Measurements from ENCODE around the gene DDX5. TPM values are rescaled to one million over a fixed set of nuclear protein-coding genes. Genes with fewer than 3 reads are reported as not detected.

DDX5 gene
- total and polyA plus RNA-seq, 7 experiments from 2014 or later, result 781 to 2,704 (median 1,624) TPM

GRCh38 chr17:64500487-64500859 lies 5.6 kb downstream of the DDX5 start:
- Histone ChIP-seq H3K4me1 (ENCODE audit: control insufficient read depth in 2 of 2, insufficient read depth in 2 of 2, low read length in 2 of 2) (peaks cover 35 to 51% of the 10 kb centered on the region in 2 donors), H3K27ac (ENCODE audit: low read depth, low read length) (no peak overlapping the region), H3K4me3 (ENCODE audit: low read length) (no peak overlapping the region), H3K36me3 (ENCODE audit: control insufficient read depth in 2 of 3, insufficient read depth in 3 of 3, low read length in 3 of 3) (peaks cover 51 to 68% (median 64%) of the 10 kb centered on the region in 3 experiments), H3K9me3 (ENCODE audit: control insufficient read depth in 2 of 3, low read length in 3 of 3) (no peaks in the 10 kb centered on the region), H3K27me3 (ENCODE audit: control insufficient read depth in 2 of 2, insufficient read depth in 2 of 2, low read length in 2 of 2) (no peaks in the 10 kb centered on the region)
- peaks cover 42 to 95% (median 89%) of the 10 kb centered on the region in 7 donors for H3K4me1 Mint-ChIP-seq
- peaks cover 16 to 67% (median 54%) of the 10 kb centered on the region in 5 donors for H3K36me3 Mint-ChIP-seq
- ATAC-seq (no peak), DNase-seq (peak in 2 of 9 donors; percentile 25 to 32)
- H3K9me3 Mint-ChIP-seq, result peaks cover 0 to 51% (median 0%) of the 10 kb centered on the region in 11 donors
- peaks cover 0 to 1% (median 0%) of the 10 kb centered on the region in 5 donors for H3K27me3 Mint-ChIP-seq
- intact Hi-C loops (cut with micrococcal nuclease), result loop anchor here in 1 of 2 donors (10.0 kb wide), 1 partner anchor 414 kb away; the partner anchor contains the start of gene LRRC37A3
- POLR2A ChIA-PET, result interaction anchor here (1.2 to 4.6 kb wide), 2 partner anchors 9 to 42 kb away, joined by 3 to 24 read pairs; no protein-coding TSS in a partner anchor
- peak overlapping the region in 6 of 9 donors; percentile 58 to 100 (median 76) for H3K27ac Mint-ChIP-seq
- CTCF ChIA-PET, result interaction anchor here (6.5 kb wide), 1 partner anchor 80 kb away, joined by 47 read pairs; no protein-coding TSS in a partner anchor
- peak overlapping the region in 4 of 10 donors; percentile 1 to 100 (median 40) for H3K4me3 Mint-ChIP-seq

- intact Hi-C loops (cut with micrococcal nuclease), result loop anchor here in 1 of 2 donors (10.0 kb wide), 1 partner anchor 415 kb away; the partner anchor contains the start of gene LRRC37A3
- peaks cover 12 to 62% (median 49%) of the 10 kb centered on the region in 5 donors for H3K36me3 Mint-ChIP-seq
- DNase-seq (peak in 4 of 9 donors; percentile 21 to 33 (median 30)), ATAC-seq (no peak)
- no peaks in the 10 kb centered on the region for H3K27me3 ChIP-seq (ENCODE audit: control insufficient read depth in 2 of 2, insufficient read depth in 2 of 2, low read length in 2 of 2)
- H3K4me1 ChIP-seq (ENCODE audit: control insufficient read depth in 2 of 2, insufficient read depth in 2 of 2, low read length in 2 of 2), result peaks cover 36 to 53% of the 10 kb centered on the region in 2 donors
- H3K4me3 Mint-ChIP-seq, result peak overlapping the region in 4 of 10 donors; percentile 1 to 100 (median 48)
- H3K27ac ChIP-seq (ENCODE audit: low read depth, low read length), result no peak overlapping the region
- H3K36me3 ChIP-seq (ENCODE audit: control insufficient read depth in 2 of 3, insufficient read depth in 3 of 3, low read length in 3 of 3), result peaks cover 51 to 63% (median 63%) of the 10 kb centered on the region in 3 experiments
- ChIA-PET POLR2A (interaction anchor here (0.8 to 4.6 kb wide), 7 partner anchors 10 to 209 kb away, joined by 3 to 32 read pairs (median 3); no protein-coding TSS in a partner anchor), CTCF (interaction anchor here (1.2 to 6.5 kb wide), 3 partner anchors 15 to 80 kb away, joined by 4 to 47 read pairs (median 4); no protein-coding TSS in a partner anchor)
- no peaks in the 10 kb centered on the region for H3K27me3 Mint-ChIP-seq
- H3K27ac Mint-ChIP-seq, result peak overlapping the region in 7 of 9 donors; percentile 1 to 100 (median 58)
- no peak overlapping the region for H3K4me3 ChIP-seq (ENCODE audit: low read length)
- H3K4me1 Mint-ChIP-seq, result peaks cover 44 to 95% (median 87%) of the 10 kb centered on the region in 7 donors
- H3K9me3 ChIP-seq (ENCODE audit: control insufficient read depth in 2 of 3, low read length in 3 of 3), result no peaks in the 10 kb centered on the region
- peaks cover 0 to 47% (median 0%) of the 10 kb centered on the region in 11 donors for H3K9me3 Mint-ChIP-seq
These were observed 6.1 kb downstream of the DDX5 start for GRCh38 chr17:64499805-64500486.

- Histone ChIP-seq H3K4me1 (ENCODE audit: control insufficient read depth in 2 of 2, insufficient read depth in 2 of 2, low read length in 2 of 2) (peaks cover 36 to 46% of the 10 kb centered on the region in 2 donors), H3K27me3 (ENCODE audit: control insufficient read depth in 2 of 2, insufficient read depth in 2 of 2, low read length in 2 of 2) (no peaks in the 10 kb centered on the region), H3K36me3 (ENCODE audit: control insufficient read depth in 2 of 3, insufficient read depth in 3 of 3, low read length in 3 of 3) (peaks cover 40 to 49% (median 49%) of the 10 kb centered on the region in 3 experiments), H3K27ac (ENCODE audit: low read depth, low read length) (peak overlapping the region; percentile 83), H3K4me3 (ENCODE audit: low read length) (no peak overlapping the region), H3K9me3 (ENCODE audit: control insufficient read depth in 2 of 3, low read length in 3 of 3) (no peaks in the 10 kb centered on the region)
- Mint-ChIP-seq H3K36me3 (peaks cover 7 to 49% (median 39%) of the 10 kb centered on the region in 5 donors), H3K4me1 (peaks cover 46 to 95% (median 86%) of the 10 kb centered on the region in 7 donors), H3K27ac (peak overlapping the region; percentile 91 to 100 (median 97)), H3K27me3 (no peaks in the 10 kb centered on the region), H3K4me3 (peak overlapping the region in 9 of 10 donors; percentile 14 to 100 (median 96)), H3K9me3 (peaks cover 0 to 41% (median 0%) of the 10 kb centered on the region in 11 donors)
- ChIA-PET POLR2A (interaction anchor here (0.5 to 5.7 kb wide), 15 partner anchors 7 to 466 kb away, joined by 3 to 224 read pairs (median 4); partner anchors contain the start of genes CEP95 and DDX5), CTCF (interaction anchor here (0.6 to 6.5 kb wide), 7 partner anchors 8 to 104 kb away, joined by 4 to 47 read pairs (median 4); partner anchors contain the start of genes CEP95 and DDX5)
- DNase-seq, result peak in 5 of 9 donors; percentile 23 to 35 (median 34)
- no peak for ATAC-seq
- intact Hi-C loops (cut with micrococcal nuclease), result no loop called here
These were observed 7.5 kb downstream of the DDX5 start for GRCh38 chr17:64498308-64499203.

- no peak for DNase-seq
- H3K36me3 ChIP-seq (ENCODE audit: control insufficient read depth in 2 of 3, insufficient read depth in 3 of 3, low read length in 3 of 3), result peaks cover 31 to 46% (median 40%) of the 10 kb centered on the region in 3 experiments
- Mint-ChIP-seq H3K4me3 (peak overlapping the region; percentile 96 to 100 (median 99)), H3K9me3 (peaks cover 0 to 41% (median 0%) of the 10 kb centered on the region in 11 donors), H3K36me3 (peaks cover 7 to 40% (median 32%) of the 10 kb centered on the region in 5 donors), H3K27me3 (no peaks in the 10 kb centered on the region), H3K4me1 (peaks cover 47 to 91% (median 81%) of the 10 kb centered on the region in 7 donors), H3K27ac (peak overlapping the region; percentile 91 to 100 (median 97))
- intact Hi-C loops (cut with micrococcal nuclease), result loop anchor here (1.0 to 2.0 kb wide), 8 partner anchors 9 to 795 kb away; partner anchors contain the start of genes CEP95 (in 2 of the 2), DDX5 (in 2 of the 2) and TEX2 (in 2 of the 2)
- H3K4me1 ChIP-seq (ENCODE audit: control insufficient read depth in 2 of 2, insufficient read depth in 2 of 2, low read length in 2 of 2), result peaks cover 27 to 37% of the 10 kb centered on the region in 2 donors
- peak overlapping the region; percentile 69 for H3K4me3 ChIP-seq (ENCODE audit: low read length)
- H3K27ac ChIP-seq (ENCODE audit: low read depth, low read length), result peak overlapping the region; percentile 83
- POLR2A ChIA-PET, result interaction anchor here (0.5 to 5.7 kb wide), 13 partner anchors 8 to 796 kb away, joined by 3 to 224 read pairs (median 5); partner anchors contain the start of genes CEP95 and DDX5
- CTCF ChIA-PET, result interaction anchor here (1.6 to 6.5 kb wide), 3 partner anchors 9 to 77 kb away, joined by 4 to 47 read pairs (median 30); partner anchors contain the start of genes CEP95 and DDX5
- no peaks in the 10 kb centered on the region for H3K9me3 ChIP-seq (ENCODE audit: control insufficient read depth in 2 of 3, low read length in 3 of 3)
- H3K27me3 ChIP-seq (ENCODE audit: control insufficient read depth in 2 of 2, insufficient read depth in 2 of 2, low read length in 2 of 2), result no peaks in the 10 kb centered on the region
- no peak for ATAC-seq
These were observed 8.5 kb downstream of the DDX5 start for GRCh38 chr17:64497565-64498035.

- peak within 1 kb of the TSS; percentile 83 for H3K27ac ChIP-seq (ENCODE audit: low read depth, low read length)
- Mint-ChIP-seq H3K27ac (peak within 1 kb of the TSS; percentile 91 to 100 (median 97)), H3K4me3 (peak within 1 kb of the TSS; percentile 96 to 100 (median 99)), H3K27me3 (no peaks in the 10 kb centered on the region), H3K9me3 (peaks cover 0 to 37% (median 0%) of the 10 kb centered on the region in 11 donors), H3K4me1 (peaks cover 44 to 88% (median 76%) of the 10 kb centered on the region in 7 donors), H3K36me3 (peaks cover 7 to 36% (median 26%) of the 10 kb centered on the region in 5 donors)
- H3K9me3 ChIP-seq (ENCODE audit: control insufficient read depth in 2 of 3, low read length in 3 of 3), result no peaks in the 10 kb centered on the region
- POLR2A ChIA-PET, result interaction anchor here (0.9 to 5.7 kb wide), 15 partner anchors 9 to 796 kb away, joined by 3 to 224 read pairs (median 5); partner anchors contain the start of genes CEP95 and DDX5
- H3K4me1 ChIP-seq (ENCODE audit: control insufficient read depth in 2 of 2, insufficient read depth in 2 of 2, low read length in 2 of 2), result peaks cover 23 to 31% of the 10 kb centered on the region in 2 donors
- peak; percentile 93 to 96 (median 95) for DNase-seq
- H3K27me3 ChIP-seq (ENCODE audit: control insufficient read depth in 2 of 2, insufficient read depth in 2 of 2, low read length in 2 of 2), result no peaks in the 10 kb centered on the region
- H3K36me3 ChIP-seq (ENCODE audit: control insufficient read depth in 2 of 3, insufficient read depth in 3 of 3, low read length in 3 of 3), result peaks cover 24 to 42% (median 34%) of the 10 kb centered on the region in 3 experiments
- intact Hi-C loops (cut with micrococcal nuclease), result loop anchor here (1.0 to 2.0 kb wide), 8 partner anchors 9 to 794 kb away; partner anchors contain the start of genes CEP95 (in 2 of the 2), DDX5 (in 2 of the 2) and TEX2 (in 2 of the 2)
- CTCF ChIA-PET, result interaction anchor here (1.0 to 6.5 kb wide), 4 partner anchors 10 to 177 kb away, joined by 3 to 47 read pairs (median 17); partner anchors contain the start of genes CEP95 and DDX5
- peak; percentile 89 for ATAC-seq
- H3K4me3 ChIP-seq (ENCODE audit: low read length), result peak within 1 kb of the TSS; percentile 69
These were observed 9.1 kb downstream of the DDX5 start, which contains the start of gene POLG2 for GRCh38 chr17:64496786-64497564. TSS of gene POLG2 (minus strand) at chr17:64497054. CDS start at chr17:64496968, 86 bp downstream.
